Mesothelial cell of epicardium (in vitro differentiated cells): ENCODE results near the gene GRID1. TPM values are rescaled to one million over a fixed set of nuclear protein-coding genes. Genes with fewer than 3 reads are reported as not detected.

Experiments used
- DNase-seq, 2 experiments: peaks; one replicate each; pipeline ENCODE4 v3.0.0; 2021; ENCODE audit warnings: low spot score in 2 of 2; ENCODE audit not compliant: unreplicated experiment in 2 of 2
- H3K27ac Mint-ChIP-seq: 2 replicates; pipeline ENCODE4 v1.8.0; 2021; ENCODE audit warnings: mixed read lengths
- H3K27me3 Mint-ChIP-seq: 2 replicates; pipeline ENCODE4 v1.8.0; 2021; ENCODE audit warnings: low read depth, mixed read lengths
- H3K36me3 Mint-ChIP-seq: 2 replicates; pipeline ENCODE4 v1.8.0; 2021; ENCODE audit warnings: mixed read lengths
- H3K4me1 Mint-ChIP-seq: 2 replicates; pipeline ENCODE4 v1.8.0; 2021; ENCODE audit warnings: mixed read lengths
- H3K4me3 Mint-ChIP-seq: 2 replicates; pipeline ENCODE4 v1.8.0; 2021; ENCODE audit warnings: mild to moderate bottlenecking, moderate library complexity, mixed read lengths
- H3K9me3 Mint-ChIP-seq: 2 replicates; pipeline ENCODE4 v1.8.0; 2021; ENCODE audit warnings: mixed read lengths
- total RNA-seq: library from RNA; stranded (reverse); gene quantifications from 3 replicates; pipeline ENCODE4 v1.2.1, GENCODE V29; 2021
- TF ChIP-seq, protein P1 (sequence below): fragments of 200-600 bp; sonication (generic); IDR thresholded peaks from one replicate; pipeline ENCODE4 v1.5.0; 2021; ENCODE audit warnings: antibody characterized with exemption; ENCODE audit not compliant: unreplicated experiment

Gene GRID1
- total RNA-seq, 1 donor from 2014 or later: 0.22 TPM

DNA sequence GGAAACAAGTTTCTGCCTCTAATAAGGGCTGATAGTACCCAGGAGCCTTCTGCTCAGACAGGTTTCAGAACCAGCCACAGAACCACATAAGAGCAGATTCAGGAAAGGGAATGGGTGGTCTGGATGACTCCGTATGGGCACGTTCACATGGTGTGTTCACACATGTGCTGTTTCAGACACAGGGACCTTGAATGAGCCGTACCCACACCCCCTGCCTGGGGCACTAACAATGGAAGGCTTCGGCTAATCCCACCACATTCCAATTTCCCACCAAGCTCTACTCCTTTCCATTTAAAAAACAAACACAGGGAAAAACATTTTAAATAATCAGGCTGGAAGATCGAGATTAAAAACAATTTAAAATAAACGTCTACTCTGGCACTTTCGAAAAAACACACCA, 217.3 kb downstream of the GRID1 start:
- TF ChIP-seq, protein P1, sequence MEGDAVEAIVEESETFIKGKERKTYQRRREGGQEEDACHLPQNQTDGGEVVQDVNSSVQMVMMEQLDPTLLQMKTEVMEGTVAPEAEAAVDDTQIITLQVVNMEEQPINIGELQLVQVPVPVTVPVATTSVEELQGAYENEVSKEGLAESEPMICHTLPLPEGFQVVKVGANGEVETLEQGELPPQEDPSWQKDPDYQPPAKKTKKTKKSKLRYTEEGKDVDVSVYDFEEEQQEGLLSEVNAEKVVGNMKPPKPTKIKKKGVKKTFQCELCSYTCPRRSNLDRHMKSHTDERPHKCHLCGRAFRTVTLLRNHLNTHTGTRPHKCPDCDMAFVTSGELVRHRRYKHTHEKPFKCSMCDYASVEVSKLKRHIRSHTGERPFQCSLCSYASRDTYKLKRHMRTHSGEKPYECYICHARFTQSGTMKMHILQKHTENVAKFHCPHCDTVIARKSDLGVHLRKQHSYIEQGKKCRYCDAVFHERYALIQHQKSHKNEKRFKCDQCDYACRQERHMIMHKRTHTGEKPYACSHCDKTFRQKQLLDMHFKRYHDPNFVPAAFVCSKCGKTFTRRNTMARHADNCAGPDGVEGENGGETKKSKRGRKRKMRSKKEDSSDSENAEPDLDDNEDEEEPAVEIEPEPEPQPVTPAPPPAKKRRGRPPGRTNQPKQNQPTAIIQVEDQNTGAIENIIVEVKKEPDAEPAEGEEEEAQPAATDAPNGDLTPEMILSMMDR: no peak
- no peak overlapping the region for H3K4me3 Mint-ChIP-seq
- DNase-seq: no peak
- peaks cover 63% of the 10 kb centered on the region for H3K27me3 Mint-ChIP-seq
- no peaks in the 10 kb centered on the region for H3K4me1 Mint-ChIP-seq
- no peaks in the 10 kb centered on the region for H3K9me3 Mint-ChIP-seq
- no peaks in the 10 kb centered on the region for H3K36me3 Mint-ChIP-seq
- H3K27ac Mint-ChIP-seq: no peak overlapping the region

DNA sequence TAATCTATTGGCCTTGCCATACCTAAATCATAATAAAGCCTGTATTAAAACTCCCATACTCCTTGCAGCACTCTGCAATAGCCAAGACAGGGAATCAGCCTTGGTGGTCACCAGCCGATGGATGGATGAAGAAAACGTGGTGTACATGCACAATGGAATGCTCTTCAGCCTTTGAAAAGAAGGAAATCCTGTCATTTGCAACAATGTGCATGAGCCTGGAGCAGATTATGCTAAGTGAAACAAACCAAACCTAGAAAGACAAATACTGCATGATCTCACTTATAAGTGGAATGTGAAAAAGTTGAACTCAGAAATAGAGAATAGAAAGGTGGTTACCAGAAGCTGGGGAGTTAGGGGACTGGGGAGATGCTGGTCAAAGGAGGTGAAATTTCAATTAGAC, 218.5 kb downstream of the GRID1 start:
- no peaks in the 10 kb centered on the region for H3K36me3 Mint-ChIP-seq
- H3K4me3 Mint-ChIP-seq: no peak overlapping the region
- no peaks in the 10 kb centered on the region for H3K4me1 Mint-ChIP-seq
- no peak for DNase-seq
- H3K27ac Mint-ChIP-seq: no peak overlapping the region
- TF ChIP-seq, protein P1: no peak
- no peaks in the 10 kb centered on the region for H3K9me3 Mint-ChIP-seq
- peaks cover 66% of the 10 kb centered on the region for H3K27me3 Mint-ChIP-seq

DNA sequence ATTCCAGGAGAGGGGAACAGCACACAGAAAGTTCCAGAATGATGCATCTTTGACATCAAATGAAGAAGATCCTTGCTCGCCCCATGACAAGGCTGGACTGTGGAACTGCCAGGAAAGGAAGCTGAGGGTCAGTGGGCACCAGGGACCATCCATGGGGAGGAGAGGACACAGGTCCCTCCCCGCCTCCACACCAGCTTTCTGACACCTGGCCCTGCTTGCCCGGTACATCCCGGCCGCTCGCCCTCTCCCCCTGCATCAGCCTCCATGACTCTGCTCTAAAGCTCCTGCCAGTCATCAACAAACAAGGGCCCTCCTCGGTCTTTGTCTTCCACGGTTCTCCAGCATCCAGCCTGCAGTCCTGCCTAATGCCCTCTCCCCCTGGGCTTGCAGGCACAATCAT, 222.3 kb downstream of the GRID1 start:
- H3K4me3 Mint-ChIP-seq: no peak overlapping the region
- no peak for DNase-seq
- TF ChIP-seq, protein P1: no peak
- no peak overlapping the region for H3K27ac Mint-ChIP-seq
- H3K4me1 Mint-ChIP-seq: no peaks in the 10 kb centered on the region
- H3K36me3 Mint-ChIP-seq: no peaks in the 10 kb centered on the region
- no peaks in the 10 kb centered on the region for H3K9me3 Mint-ChIP-seq
- peaks cover 53% of the 10 kb centered on the region for H3K27me3 Mint-ChIP-seq

DNA sequence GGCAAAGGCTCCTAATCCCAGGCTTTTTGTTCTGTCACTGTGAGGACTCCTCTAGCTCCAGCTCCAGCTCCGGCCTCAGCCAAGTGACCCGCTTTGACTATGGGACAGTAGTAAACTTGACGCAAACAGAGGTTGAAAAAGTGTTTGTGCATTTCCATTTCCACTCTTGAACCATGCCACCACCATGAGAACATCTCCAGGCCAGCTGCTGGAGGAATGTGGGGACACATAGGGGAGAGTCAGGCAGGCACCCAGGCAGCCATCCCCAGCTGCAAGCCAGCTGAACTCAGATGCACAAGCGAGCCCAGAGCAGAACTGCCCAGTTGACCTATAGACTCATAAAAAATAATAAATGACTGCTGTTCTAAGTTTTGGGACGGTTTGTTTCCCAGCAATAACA, 224.7 kb downstream of the GRID1 start:
- H3K4me3 Mint-ChIP-seq: no peak overlapping the region
- no peaks in the 10 kb centered on the region for H3K36me3 Mint-ChIP-seq
- no peaks in the 10 kb centered on the region for H3K4me1 Mint-ChIP-seq
- H3K9me3 Mint-ChIP-seq: no peaks in the 10 kb centered on the region
- TF ChIP-seq, protein P1: no peak
- no peak overlapping the region for H3K27ac Mint-ChIP-seq
- DNase-seq: no peak
- H3K27me3 Mint-ChIP-seq: peaks cover 35% of the 10 kb centered on the region

DNA sequence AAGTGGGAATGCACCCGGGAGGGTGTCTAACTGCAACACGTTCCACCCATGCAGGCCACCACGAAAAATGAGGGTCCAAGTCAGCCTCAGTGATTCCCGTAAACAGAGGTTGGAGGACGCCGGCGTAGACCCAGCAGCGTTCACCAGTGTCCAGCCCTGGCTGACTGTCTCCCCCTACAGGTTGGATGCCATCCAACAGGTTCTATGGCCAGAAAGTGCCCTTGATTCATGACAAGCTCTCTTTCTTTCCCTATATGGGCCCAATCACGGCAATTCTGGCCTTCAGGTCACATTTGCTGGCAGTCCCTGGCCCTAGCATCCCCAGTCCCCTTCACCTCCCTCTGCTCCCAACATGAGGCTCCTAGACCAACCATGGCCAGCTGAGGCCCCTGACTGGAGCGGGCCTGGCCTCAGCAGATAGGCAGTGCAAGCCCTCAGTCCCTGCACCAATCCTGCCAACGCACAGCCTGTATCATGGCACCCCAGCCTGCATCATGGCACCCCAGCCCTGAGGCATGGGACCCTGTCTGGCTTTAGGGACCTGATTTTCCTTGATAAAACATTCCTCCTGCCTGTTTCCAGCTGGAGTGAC, 227.4 kb downstream of the GRID1 start:
- no peaks in the 10 kb centered on the region for H3K4me1 Mint-ChIP-seq

More for the DNA sequence above, 227.4 kb downstream of the GRID1 start:
- Mint-ChIP-seq H3K9me3 (no peaks in the 10 kb centered on the region), H3K4me3 (no peak overlapping the region), H3K27ac (no peak overlapping the region), H3K27me3 (peaks cover 19% of the 10 kb centered on the region), H3K36me3 (no peaks in the 10 kb centered on the region)
- TF ChIP-seq, protein P1: peak; percentile 66
- DNase-seq: peak in 1 of 2 experiments; percentile 61
